ENCODE data around the gene ITM2C.

DNA sequence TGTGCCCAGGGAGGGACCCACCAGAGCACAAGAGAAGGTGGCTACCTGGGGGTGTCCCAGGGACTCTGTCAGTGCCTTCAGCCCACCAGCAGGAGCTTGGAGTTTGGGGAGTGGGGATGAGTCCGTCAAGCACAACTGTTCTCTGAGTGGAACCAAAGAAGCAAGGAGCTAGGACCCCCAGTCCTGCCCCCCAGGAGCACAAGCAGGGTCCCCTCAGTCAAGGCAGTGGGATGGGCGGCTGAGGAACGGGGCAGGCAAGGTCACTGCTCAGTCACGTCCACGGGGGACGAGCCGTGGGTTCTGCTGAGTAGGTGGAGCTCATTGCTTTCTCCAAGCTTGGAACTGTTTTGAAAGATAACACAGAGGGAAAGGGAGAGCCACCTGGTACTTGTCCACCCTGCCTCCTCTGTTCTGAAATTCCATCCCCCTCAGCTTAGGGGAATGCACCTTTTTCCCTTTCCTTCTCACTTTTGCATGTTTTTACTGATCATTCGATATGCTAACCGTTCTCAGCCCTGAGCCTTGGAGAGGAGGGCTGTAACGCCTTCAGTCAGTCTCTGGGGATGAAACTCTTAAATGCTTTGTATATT is 14.0 kb downstream of the ITM2C start:
- TF ChIP-seq, protein P1, sequence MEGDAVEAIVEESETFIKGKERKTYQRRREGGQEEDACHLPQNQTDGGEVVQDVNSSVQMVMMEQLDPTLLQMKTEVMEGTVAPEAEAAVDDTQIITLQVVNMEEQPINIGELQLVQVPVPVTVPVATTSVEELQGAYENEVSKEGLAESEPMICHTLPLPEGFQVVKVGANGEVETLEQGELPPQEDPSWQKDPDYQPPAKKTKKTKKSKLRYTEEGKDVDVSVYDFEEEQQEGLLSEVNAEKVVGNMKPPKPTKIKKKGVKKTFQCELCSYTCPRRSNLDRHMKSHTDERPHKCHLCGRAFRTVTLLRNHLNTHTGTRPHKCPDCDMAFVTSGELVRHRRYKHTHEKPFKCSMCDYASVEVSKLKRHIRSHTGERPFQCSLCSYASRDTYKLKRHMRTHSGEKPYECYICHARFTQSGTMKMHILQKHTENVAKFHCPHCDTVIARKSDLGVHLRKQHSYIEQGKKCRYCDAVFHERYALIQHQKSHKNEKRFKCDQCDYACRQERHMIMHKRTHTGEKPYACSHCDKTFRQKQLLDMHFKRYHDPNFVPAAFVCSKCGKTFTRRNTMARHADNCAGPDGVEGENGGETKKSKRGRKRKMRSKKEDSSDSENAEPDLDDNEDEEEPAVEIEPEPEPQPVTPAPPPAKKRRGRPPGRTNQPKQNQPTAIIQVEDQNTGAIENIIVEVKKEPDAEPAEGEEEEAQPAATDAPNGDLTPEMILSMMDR (IDR thresholded peaks at IDR 0.05; ENCODE audit: low read length): no peak
- TF ChIP-seq EZH2 (IDR thresholded peaks at IDR 0.05; ENCODE audit: borderline replicate concordance, low read length): no peak

Data from OCI-LY1 (cell line).